Fibroblast of the conjunctiva (primary cell): ENCODE data around the gene LNX2.

Experiments used
- DNase-seq: peaks from one replicate; pipeline ENCODE4 v3.0.0-alpha.2; 2010; ENCODE audit warnings: low read depth

The LNX2 gene

GRCh38 chr13:27504128-27504867 lies 116.0 kb downstream of the LNX2 start:
- no peak for DNase-seq

DNA sequence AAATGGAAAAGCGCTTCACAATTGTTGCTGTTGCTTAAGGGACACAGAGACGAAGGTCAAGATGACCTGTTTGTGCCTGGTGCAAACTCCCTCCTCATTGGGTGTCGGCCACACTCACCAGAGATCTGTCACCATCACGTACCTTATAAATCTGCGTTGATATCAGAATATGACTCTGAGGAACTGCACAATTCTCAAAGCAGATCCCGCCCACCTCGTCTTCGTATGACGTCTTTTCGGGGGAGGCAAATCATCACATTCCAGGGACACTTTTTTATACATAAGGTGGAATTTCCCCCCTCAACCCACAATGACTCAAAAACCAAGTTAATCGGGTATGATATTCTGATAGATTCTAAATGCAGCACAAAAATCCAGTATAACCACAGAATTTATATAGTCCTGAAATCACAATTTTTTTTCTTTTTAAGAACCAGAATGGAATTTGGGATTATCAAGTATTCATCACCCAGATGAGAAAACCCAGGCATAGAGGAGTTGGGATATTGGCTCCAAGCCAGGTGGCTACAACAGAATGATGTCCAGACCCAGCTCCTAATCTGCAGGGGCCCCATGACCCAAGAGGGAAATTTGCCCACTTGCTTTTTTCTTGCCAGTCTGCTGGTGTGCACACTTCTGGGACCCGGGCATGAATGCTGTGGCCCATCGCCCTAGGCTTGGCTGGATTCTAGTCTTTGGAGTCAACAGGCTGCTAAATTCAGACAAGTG lies 119.4 kb downstream of the LNX2 start:
- no peak for DNase-seq

- DNase-seq: no peak
Measured at GRCh38 chr13:27497563-27498230, 122.6 kb downstream of the LNX2 start.

DNA sequence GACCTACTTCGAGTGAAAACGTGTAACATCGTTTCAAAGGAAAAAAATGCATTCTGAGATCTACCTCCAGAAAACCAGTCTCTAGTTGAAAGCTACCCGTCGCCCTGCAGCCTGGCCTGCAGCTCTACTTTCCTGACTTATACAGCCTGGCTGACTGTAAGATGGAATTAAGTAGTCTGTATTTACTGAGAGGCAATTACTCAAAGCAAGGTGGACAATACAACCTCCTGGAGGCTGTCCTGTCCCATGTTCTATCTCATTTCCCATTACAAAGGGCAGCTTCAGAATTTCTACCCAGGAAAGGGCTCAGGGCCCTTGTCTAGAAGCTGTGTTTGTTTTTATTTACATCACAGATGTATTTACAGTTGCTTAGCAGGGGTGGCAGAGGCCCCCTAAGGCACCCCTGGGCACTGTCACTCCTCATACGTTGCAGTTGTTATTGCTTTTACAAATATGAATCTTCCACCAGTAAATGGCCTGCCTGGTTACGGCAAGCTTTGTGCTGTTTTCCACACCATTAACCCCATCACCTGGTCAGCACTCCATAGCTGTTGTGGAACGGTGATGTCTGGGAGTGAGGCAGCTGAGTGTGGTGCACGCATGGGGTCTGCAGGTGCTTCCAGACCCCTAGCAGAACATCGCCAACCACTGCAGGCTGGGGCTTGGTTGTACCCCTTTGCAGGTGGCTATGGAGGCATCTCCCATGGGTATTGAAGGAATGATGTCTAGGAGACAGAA lies 123.6 kb downstream of the LNX2 start:
- no peak for DNase-seq

DNA sequence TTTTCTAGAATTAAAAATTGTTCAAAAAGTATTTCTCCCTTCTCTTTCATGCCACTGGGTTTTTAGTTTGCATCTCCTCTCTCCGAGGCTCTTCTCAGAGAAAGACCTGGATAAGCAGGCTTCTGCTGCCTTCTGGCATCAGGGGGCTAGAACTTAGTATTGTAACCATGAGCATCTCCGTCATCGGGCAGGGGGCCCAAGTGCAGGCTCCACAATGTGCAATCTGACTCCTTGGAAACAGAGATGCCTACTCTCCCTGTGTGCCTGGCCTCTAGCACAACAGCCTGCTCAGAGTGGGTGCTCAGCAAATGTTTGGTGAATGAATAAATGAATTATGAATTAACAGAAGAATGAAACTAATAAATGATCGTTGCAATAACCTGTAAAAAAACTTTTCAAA lies 124.3 kb downstream of the LNX2 start:
- DNase-seq: no peak
